ENCODE data around the gene PDE3A.

Gene PDE3A

DNA sequence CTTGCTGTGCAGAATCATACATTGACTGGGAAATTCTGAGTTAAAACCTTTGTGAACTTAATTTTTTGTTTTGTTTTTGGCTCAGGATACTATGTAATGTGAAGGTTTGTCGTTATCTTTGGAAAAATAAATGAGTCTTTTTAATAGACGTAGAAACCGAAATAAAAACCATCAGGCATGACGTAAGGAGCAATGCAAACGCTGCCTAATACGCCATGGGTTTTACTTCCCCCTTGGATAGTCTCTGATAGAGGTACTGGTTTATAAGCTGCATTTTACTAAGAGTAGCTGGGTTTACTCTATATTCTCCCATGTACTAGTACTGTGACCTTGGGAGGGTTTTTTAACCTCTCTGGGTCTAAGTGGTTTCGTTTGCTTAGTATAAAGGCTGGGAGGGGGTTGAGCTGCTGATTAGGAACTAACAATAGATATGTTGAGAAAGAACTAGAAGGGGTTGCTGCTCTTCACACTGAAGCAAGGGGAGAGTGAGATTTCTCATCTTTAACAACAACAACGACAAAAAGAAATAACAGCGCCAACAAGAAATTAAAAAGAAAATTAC lies 260.0 kb downstream of the PDE3A start:
- DNase-seq, result no peak

DNA sequence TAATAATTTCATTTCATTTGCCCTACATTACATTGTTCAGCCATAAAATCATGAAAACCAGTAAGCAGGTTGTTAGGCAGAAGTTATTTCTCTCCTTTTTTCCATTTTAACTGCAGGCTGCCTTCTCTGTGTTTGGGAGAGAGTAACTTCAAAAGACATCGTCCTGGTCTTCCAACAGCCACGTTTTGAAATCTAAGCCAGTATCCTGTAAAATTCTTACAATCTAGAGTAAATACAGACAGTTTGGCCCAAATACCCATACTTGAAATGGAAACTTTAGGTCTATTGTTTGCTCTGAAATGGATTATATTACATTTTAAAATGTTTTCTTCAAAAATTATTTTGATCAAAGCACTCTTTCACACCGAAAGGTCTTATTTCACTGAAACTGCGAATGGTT lies 260.7 kb downstream of the PDE3A start:
- no peak for DNase-seq

DNA sequence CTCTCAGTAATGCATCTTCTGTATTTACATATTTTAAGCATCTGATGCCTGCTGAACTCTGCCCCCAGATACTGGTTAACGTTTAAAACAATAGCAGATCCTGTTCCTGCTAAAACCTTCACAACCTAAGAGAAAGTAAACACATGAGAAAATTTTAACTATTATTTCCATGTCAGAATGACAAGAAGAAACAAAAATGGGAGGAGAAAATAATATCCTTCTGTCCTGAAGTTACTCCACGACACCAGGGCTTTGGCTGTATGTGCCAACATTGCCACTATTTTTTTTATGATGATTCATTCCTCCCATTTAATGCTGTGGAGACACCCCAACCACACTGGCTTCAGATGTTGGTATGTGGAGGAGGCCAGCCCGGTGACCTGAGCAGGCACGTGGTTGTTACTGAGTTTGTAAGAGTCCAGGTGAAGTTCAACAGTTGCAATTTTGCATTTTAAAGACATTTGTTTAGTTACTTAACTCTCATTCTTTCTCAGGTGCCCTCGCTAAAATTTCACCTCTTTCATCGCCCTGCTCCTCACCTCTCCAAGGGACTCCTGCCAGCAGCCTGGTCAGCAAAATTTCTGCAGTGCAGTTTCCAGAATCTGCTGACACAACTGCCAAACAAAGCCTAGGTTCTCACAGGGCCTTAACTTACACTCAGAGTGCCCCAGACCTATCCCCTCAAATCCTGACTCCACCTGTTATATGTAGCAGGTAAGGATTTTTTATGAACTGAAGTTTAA lies 261.2 kb downstream of the PDE3A start:
- DNase-seq, result no peak

DNA sequence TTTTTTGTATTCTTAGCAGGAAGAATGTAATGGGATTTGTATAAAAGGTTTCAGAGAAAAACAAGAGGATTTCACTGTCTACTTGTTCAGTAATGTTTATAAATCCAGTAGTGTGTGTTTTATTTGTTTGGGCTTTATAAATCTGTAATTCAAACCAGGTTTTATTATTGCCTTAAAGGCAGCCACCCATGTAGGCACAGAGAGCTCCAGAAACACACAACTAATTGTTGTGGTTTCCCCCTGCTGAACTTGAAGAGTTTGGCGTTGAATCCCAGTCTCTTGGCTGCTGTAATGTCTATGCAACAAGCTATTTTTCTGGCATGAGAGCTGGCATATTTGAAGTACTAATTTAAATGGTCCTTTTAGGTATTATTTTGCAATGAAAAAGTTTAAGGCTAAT lies 263.4 kb downstream of the PDE3A start:
- DNase-seq, result no peak

DNA sequence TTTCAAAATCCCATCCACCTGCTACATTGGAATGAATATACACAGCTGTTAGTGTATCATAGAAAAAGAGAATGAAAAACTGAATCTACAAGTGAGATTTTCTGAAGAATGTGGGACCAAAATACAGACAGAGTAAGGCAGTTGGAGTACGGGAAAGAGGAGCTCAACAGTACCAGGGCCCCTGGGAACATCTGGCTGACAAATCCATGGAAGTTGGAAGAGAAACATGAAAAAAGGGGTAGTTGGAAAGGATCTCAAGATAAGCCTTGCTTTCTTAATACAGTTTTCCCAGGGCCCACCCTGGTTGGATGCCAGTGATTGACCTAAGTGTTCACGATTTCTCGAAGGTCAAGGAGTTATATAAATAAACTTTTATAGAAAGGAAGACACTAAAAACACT lies 272.8 kb downstream of the PDE3A start:
- no peak for DNase-seq

DNA sequence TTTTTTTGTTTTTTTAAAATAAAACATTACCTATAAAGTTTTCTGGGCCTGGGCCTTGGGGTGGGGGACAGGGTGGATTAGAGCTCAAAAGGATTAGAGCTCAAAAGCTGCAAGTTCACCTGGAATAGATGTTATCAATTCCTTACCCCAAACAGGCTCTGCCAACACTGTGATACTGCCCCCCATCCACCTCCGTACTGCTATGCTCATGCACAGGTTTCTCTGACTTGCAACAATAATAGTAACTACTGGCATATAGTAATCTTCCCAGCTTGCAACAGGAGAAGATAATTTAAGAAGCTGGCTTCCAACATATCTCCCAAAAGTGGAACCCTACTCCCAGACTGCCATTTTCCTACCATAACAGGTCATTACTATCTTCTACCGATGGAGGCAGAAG lies 275.5 kb downstream of the PDE3A start:
- DNase-seq, result no peak

DNA sequence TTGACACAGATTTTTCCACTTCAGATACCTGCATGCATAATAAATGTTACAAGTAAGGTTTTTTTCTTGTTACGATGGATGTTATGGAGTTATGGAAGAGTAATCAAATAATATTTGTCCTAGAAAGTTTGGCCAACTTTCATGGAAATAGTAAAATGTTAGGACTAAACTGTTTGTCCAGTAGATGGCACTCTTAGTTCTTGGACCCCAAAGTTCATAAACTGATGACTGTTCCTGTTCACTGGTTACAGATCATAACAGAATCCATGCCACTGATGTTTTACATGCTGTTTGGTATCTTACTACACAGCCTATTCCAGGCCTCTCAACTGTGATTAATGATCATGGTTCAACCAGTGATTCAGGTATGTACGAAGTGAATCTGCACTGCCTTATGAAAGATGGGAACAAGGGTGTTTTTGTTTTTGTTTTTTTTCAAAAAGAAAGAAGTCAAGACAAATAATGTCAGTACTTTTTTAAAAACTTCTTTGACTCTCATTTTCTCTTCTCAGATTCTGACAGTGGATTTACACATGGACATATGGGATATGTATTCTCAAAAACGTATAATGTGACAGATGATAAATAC lies 278.0 kb downstream of the PDE3A start:
- peak; percentile 68 for DNase-seq

DNA sequence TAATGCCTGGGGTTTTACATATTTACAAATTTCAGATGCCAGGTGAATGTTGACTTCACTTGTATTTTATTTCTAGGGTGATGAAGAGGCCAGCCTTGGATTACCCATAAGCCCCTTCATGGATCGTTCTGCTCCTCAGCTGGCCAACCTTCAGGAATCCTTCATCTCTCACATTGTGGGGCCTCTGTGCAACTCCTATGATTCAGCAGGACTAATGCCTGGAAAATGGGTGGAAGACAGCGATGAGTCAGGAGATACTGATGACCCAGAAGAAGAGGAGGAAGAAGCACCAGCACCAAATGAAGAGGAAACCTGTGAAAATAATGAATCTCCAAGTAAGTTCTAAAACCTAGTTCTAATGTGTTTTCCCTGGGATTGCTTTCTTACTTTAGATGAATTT lies 285.5 kb downstream of the PDE3A start:
- no peak for DNase-seq

DNA sequence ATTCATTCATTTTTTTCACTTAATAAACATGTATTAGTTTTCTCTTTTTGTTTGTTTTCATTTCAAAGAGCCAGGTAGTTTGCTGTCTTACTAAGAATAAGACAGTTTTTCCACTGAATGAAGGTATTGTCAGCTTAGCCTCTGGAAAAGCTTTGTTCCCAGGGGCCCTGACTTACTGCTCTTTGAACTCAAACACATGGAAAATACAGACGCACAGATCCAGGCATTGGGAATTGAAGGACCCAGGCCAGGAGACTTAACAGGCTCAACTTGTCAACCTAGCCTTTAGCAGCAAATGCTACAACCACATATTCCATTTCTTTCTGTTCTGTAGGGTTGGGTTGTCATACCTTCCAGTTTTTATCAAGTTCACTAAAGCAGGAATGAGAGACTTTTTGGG lies 288.3 kb downstream of the PDE3A start:
- no peak for DNase-seq

DNA sequence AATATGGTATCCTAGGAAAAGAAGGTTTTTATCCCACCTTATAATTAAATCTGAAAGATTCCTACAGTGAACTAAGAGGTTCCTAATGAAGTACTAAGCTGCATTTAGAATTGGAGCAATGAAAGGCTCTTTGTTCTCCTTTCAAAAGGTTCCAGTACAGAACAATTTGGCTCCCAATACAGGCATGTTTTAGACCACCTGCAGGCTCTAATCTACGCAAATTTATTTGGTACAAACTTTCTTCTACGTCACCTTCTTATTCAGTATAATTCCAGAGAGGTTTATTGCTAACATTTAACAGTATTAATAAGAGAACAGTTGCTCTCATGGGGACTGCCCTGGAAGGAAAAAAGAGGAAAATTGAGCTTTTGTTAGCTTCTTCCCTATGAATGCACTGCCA lies 289.2 kb downstream of the PDE3A start:
- no peak for DNase-seq

DNA sequence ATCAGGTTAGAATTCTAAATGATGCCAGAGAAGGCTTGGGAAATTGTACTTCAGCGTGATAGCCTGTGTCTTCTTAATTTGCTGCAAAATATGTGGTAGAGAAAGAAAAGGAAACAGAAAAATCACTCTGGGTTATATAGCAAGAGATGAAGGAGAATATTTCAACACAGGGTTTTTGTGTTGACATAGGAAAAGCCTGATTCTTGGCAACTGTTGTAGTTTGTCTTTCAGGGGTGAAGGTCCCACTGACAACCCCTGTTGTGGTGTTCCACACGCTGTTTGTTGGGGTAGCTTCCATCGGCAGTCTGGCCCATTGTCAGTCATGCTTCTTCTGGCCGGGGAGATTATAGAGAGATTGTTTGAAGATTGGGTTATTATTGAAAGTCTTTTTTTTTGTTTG lies 313.0 kb downstream of the PDE3A start:
- DNase-seq, result no peak

DNA sequence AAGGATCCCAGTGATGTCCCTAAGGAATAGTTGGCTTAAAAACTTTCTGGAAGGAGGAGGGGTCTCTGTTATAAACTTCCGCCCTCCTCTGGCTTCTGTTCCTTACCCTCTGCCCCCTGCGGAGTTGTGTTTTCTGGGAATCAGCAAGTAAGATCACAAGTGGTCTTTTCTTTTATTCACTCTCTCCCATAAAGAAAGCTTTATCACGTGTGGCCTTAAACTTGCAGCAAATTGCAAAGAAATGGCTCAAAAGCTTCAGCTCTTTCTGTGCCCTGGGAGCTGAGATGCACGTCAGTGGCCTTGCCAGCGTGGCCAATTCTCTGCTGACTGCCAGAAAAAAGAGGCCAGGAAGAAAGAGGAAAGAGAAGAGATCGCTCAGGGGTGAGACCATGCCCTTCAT lies 326.9 kb downstream of the PDE3A start, which contains the start of gene SLCO1C1:
Gene SLCO1C1, plus strand, starts transcription at position 101 of the 400 bp plus-strand sequence. CDS start 4,245 bp downstream, outside the sequence.
- DNase-seq, result no peak

DNA sequence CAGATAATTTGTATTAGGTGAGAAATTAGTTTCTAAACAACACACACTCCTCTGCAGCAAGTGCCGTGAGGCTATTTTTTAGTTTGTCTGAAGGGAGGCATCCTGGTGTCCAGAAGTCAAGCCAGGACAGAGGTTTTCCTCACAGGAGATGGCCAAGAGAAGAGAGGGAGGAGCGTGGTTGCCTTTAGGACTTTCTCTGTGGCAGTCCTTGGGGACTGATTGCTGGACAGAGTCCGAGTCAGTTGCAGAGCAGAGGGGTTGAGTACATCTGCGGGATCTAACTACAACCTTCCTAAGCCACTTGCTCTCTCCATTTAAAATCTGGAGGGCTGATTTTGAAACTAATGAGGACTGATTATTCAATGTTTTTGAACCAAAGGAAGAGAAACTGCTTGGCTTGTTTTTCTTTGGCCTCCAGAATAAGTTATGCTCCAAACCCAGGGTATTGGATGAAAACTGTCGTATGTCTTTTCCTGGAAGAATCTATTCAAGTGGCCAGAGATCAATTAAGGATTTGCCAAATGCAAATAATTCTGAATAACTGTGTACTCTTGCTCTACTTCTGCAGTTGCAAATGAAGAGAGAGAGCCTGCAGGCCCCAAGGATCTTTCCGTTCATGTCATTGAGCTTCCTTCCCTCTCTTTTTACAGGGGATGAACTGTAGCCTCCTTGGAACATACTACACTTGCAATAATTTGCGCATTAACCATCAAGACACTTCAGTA lies 328.0 kb downstream of the PDE3A start:
- DNase-seq, result no peak

DNA sequence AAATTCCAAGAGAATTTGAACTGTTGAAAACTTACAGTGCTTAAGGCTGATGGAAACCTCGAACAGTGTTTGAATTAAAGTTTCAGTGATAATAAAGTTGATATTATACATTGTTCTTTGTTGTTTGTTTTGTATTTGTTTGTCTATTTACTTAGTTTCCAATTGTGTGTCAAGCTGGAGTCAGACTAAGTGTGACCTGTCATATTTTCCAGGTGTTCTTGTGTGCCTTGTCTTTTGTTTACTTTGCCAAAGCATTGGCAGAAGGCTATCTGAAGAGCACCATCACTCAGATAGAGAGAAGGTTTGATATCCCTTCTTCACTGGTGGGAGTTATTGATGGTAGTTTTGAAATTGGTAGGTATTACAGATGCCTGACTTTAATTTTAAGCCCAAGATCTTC lies 332.8 kb downstream of the PDE3A start:
- peak; percentile 84 for DNase-seq

DNA sequence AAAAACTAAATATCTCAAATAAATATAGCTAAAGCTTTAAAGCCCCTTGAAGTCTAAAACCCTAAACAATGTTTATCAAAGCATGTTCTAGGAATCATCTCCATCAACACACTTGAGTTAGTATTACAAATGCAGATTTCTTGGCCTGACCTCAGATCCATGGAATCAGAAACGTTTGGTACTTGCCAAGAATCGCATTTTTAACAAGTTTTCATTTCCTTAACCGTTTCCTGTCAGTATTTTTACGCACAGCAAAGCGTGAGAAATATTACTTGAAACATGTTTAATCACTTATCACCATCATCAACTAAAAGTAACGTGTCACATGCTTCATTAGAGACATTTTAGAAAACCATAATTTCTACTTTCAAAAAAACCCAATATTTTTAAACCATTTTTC lies 336.5 kb downstream of the PDE3A start:
- no peak for DNase-seq

DNA sequence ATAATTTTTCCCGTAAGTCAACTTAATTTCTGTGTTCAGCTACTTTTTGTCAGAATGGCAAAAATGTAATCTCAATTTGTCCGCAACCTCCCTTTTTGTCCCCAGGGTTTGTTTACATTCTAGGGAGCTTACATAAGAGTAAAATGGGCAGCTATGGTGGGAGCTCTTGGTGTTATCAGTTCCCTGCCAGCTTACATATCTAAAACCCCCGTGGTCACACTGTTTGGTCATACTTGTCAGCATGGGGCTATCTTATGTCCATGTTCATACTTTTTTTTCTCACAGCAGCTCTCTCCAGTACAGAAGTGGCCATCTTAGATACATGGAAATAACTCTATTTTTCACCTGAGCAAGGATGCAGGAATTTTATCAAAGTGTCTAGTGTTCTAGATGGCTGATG lies 343.5 kb downstream of the PDE3A start:
- DNase-seq, result no peak

DNA sequence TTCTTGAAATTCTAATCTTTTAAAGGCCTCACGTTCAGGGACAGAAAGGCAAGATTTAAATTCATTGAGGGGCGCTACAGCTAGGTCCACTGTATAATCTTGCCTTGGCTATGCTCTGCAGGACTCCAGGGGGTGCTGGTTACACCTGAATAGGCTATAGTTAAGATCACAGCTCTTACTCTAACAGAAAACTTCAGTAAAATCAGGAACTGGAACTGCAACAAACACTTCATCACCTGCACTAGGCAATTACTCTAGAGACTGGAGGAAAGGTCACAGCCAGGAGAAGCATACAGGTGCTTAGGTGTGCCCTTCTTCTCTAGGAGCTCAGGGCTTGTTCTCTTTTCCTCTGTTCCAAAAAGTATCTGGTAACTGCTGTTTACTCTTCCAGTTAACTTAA lies 347.7 kb downstream of the PDE3A start:
- peak; percentile 80 for DNase-seq

DNA sequence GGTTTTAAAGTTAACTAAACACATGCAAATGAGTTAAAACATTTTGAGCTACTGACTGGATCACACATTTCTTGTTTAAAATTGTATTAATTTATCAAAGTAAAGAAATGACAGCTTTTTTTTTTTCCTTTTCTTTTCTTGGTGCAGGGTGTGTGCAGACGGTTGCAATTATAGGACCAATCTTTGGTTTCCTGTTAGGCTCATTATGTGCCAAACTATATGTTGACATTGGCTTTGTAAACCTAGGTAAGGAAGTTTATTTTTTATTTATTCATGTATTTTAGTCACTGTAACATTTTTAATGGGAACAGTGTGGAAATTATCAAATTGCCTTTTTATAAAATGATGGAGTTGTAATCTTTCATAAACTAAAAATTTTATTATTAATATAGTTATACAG lies 348.6 kb downstream of the PDE3A start:
- DNase-seq, result no peak

DNA sequence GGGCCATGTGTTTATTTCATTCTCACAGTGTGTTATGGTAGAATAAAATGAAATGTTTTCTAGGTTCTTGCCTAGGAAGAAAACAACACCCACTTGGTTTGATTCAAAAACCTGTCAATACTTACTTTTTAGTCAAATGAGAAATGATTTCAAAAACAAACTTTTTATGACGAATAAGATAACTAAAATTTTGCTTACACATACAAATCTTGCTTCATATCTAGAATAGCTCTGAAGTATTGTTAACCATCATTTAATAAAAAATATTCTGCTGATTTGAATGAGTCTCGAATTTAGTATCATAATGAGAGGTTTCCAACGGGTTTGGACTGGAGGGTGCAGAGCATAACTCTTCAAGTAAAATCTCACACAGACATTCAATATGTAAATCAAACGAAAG lies 350.0 kb downstream of the PDE3A start:
- no peak for DNase-seq

DNA sequence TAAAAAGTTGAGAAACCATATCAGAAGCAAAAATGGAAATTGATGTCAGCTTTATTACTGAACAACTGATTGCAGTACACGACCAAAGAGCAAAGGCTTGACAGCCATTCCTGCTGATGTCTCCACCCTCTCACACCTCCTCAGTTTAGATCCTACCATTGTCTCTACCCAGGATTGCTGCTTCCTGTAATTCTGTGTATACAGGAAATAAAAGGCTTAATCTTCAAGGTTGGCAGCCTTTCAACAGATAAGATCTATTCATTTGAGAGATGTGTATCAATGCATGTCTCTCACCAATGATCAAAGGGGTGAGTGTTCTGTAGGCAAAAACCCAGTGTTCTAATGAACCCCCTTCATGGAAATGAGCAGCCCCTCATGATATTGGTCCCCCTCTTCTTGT lies 353.8 kb downstream of the PDE3A start:
- no peak for DNase-seq

DNA sequence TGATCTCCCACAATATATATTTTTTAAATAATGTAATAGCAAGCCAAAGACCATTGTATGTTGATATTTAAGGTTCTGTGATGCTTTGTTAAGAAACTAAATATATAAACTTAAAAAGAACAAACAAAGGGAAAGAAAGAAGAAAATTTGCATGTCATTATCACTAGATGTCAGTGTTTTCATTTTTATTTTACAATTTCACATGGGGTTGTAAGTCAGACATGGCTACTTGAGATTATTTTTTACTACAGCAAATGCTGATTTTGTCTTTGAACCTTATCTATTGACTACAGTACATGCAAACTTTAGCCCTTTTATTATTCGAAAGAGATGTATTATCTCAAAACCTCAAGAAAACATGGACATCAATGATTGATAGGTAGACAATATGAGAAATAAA lies 362.9 kb downstream of the PDE3A start:
- DNase-seq, result no peak
